HepG2 (cell line): Measurements from ENCODE around the gene AKR1C2. TPM values are rescaled to one million over a fixed set of nuclear protein-coding genes. Genes with fewer than 3 reads are reported as not detected.

Experiments used
- ATF4 ChIP-seq, 2 experiments: fragments of 450-650 bp in 1 of 2; sonication (generic) in 1 of 2; formaldehyde crosslinking; IDR thresholded peaks; 2 replicates each; pipeline versions ENCODE4 v1.5.0 to v1.8.0; 2020 to 2022; ENCODE audit warnings: mild to moderate bottlenecking in 1 of 2, missing genetic modification reagents in 1 of 2
- BRD4 ChIP-seq: sonication (generic); formaldehyde crosslinking; IDR thresholded peaks from 2 replicates; pipeline ENCODE4 v1.4.0; 2020; ENCODE audit warnings: missing genetic modification reagents
- FOSL2 ChIP-seq: sonication (generic); formaldehyde crosslinking; IDR thresholded peaks from 2 replicates; pipeline ENCODE4 v1.4.0; 2020; ENCODE audit warnings: missing genetic modification reagents
- GATAD1 ChIP-seq: IDR thresholded peaks from 2 replicates; pipeline ENCODE4 v1.6.1; 2016; ENCODE audit warnings: missing genetic modification reagents, missing compliant biosample characterization
- GLI4 ChIP-seq: sonication (generic); formaldehyde crosslinking; IDR thresholded peaks from 2 replicates; pipeline ENCODE4 v1.5.1; 2020; ENCODE audit warnings: missing genetic modification reagents, mild to moderate bottlenecking, moderate library complexity, borderline replicate concordance
- HIVEP1 ChIP-seq: sonication (generic); formaldehyde crosslinking; IDR thresholded peaks from 2 replicates; pipeline ENCODE4 v1.4.0; 2020; ENCODE audit warnings: mild to moderate bottlenecking, missing genetic modification reagents
- KDM2A ChIP-seq: sonication (generic); formaldehyde crosslinking; IDR thresholded peaks from 2 replicates; pipeline ENCODE4 v1.4.0; 2020; ENCODE audit warnings: low read depth, missing genetic modification reagents, borderline replicate concordance
- MXD3 ChIP-seq: IDR thresholded peaks from 2 replicates; pipeline ENCODE4 v1.6.1; 2016; ENCODE audit warnings: mild to moderate bottlenecking, missing biosample characterization, missing genetic modification reagents
- NCOA2 ChIP-seq: sonication (generic); formaldehyde crosslinking; IDR thresholded peaks from 2 replicates; pipeline ENCODE4 v1.8.0; 2022; ENCODE audit warnings: inconsistent platforms
- POGZ ChIP-seq: sonication (generic); formaldehyde crosslinking; IDR thresholded peaks from 2 replicates; pipeline ENCODE4 v1.4.0; 2020; ENCODE audit warnings: mild to moderate bottlenecking, missing genetic modification reagents
- RERE ChIP-seq: IDR thresholded peaks from 2 replicates; pipeline ENCODE4 v1.6.1; 2016; ENCODE audit warnings: low read depth, missing genetic modification reagents, missing compliant biosample characterization
- TGIF2 ChIP-seq: IDR thresholded peaks from 2 replicates; pipeline ENCODE4 v1.6.1; 2016; ENCODE audit warnings: control low read depth, missing compliant biosample characterization
- XBP1 ChIP-seq: sonication (generic); formaldehyde crosslinking; IDR thresholded peaks from 2 replicates; pipeline ENCODE4 v1.5.0; 2020; ENCODE audit warnings: missing genetic modification reagents
- ZFP36L2 ChIP-seq: sonication (generic); formaldehyde crosslinking; IDR thresholded peaks from 2 replicates; pipeline ENCODE4 v1.4.0; 2020; ENCODE audit warnings: missing genetic modification reagents
- ZFP90 ChIP-seq: sonication (generic); formaldehyde crosslinking; IDR thresholded peaks from 2 replicates; pipeline ENCODE4 v1.8.0; 2022; ENCODE audit warnings: missing genetic modification reagents, mild to moderate bottlenecking, inconsistent platforms, borderline replicate concordance
- ZMYM2 ChIP-seq: sonication (generic); formaldehyde crosslinking; IDR thresholded peaks from 2 replicates; pipeline ENCODE4 v1.8.0; 2022; ENCODE audit warnings: mild to moderate bottlenecking, missing genetic modification reagents
- ZNF12 ChIP-seq: sonication (generic); formaldehyde crosslinking; IDR thresholded peaks from 2 replicates; pipeline ENCODE4 v1.5.0; 2020; ENCODE audit warnings: missing genetic modification reagents
- ZNF552 ChIP-seq: sonication (generic); formaldehyde crosslinking; IDR thresholded peaks from 2 replicates; pipeline ENCODE4 v1.9.0; 2022; ENCODE audit warnings: missing genetic modification reagents, mild to moderate bottlenecking, borderline replicate concordance
- polyA plus RNA-seq, 8 experiments: library from polyadenylated mRNA; depleted of rRNA in 3 of 8; stranded (reverse) in 7 of 8; unstranded in 1 of 8; fragments of >200 nt; fragmentation: Illumina TruSeq in 4 of 8; extraction: Trizol in 4 of 8; gene quantifications; 2 replicates each; pipeline versions ENCODE4 v1.2.1 to v1.2.3, GENCODE V29; 2011 to 2016; ENCODE audit warnings: low read depth in 4 of 8, missing spikeins in 1 of 8, mixed read lengths in 1 of 8; ENCODE audit not compliant: insufficient read depth in 1 of 8
- total RNA-seq, 5 experiments: library from RNA; depleted of rRNA; stranded (reverse); fragments of >200 nt; fragmentation: Illumina TruSeq; extraction: Trizol; gene quantifications; 2 replicates each; pipeline ENCODE4 v1.2.3, GENCODE V29; 2016; ENCODE audit warnings: low read depth in 1 of 5
- TF ChIP-seq, protein P1 (sequence below): sonication (generic); formaldehyde crosslinking; IDR thresholded peaks from 2 replicates; pipeline ENCODE4 v1.4.0; 2020; ENCODE audit warnings: missing genetic modification reagents, low read depth, mild to moderate bottlenecking, borderline replicate concordance
- TF ChIP-seq, protein P2 (sequence below): sonication (generic); formaldehyde crosslinking; IDR thresholded peaks from 2 replicates; pipeline ENCODE4 v1.4.0; 2020; ENCODE audit warnings: missing genetic modification reagents

Gene AKR1C2
- total and polyA plus RNA-seq, 2 of the 13 experiments (the other 11 are each of a cell fraction or from before 2014, with no cell fraction given) = 140 to 900 TPM

DNA sequence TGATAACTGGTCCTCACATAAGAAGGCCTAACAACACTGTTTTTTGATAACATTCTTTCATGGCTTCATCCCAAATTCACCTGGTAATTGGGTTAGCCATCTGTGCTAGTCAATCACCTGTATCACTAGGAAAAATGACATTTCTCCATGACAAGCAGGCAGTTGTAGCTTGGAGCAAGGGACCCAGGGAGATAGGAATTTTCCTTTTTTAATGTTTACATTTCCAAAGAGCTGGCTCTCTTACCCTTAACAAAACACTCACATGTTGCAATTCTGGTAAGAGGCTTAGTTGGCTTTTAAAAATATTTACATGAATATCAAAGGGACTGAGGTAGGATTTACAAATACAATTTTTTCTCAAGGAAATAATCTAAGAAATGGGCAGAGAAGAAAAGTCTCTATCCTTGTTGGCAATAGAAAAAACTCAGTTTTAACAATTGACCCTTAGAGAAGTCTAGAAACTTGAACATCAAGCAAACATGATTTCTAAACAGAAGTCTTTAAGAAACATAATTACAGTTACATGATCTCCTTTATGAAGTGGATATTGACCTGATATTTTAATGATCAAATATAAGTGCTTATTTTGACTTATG, 56.5 kb downstream of the AKR1C2 start (continued):
- TF ChIP-seq, protein P1, sequence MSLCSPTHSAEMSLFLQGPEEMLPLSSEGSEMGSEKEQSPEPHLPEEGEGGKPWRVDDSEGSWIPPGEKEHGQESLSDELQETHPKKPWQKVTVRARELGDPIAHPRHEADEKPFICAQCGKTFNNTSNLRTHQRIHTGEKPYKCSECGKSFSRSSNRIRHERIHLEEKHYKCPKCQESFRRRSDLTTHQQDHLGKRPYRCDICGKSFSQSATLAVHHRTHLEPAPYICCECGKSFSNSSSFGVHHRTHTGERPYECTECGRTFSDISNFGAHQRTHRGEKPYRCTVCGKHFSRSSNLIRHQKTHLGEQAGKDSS (CRISPR knock-in tag) = no peak
- no peak for TF ChIP-seq HIVEP1 (CRISPR knock-in tag)
- TF ChIP-seq BRD4 (CRISPR knock-in tag) = no peak
- peak; percentile 26; the same call in 1 of the 2 replicates for TF ChIP-seq POGZ (CRISPR knock-in tag)
- TF ChIP-seq, protein P2, sequence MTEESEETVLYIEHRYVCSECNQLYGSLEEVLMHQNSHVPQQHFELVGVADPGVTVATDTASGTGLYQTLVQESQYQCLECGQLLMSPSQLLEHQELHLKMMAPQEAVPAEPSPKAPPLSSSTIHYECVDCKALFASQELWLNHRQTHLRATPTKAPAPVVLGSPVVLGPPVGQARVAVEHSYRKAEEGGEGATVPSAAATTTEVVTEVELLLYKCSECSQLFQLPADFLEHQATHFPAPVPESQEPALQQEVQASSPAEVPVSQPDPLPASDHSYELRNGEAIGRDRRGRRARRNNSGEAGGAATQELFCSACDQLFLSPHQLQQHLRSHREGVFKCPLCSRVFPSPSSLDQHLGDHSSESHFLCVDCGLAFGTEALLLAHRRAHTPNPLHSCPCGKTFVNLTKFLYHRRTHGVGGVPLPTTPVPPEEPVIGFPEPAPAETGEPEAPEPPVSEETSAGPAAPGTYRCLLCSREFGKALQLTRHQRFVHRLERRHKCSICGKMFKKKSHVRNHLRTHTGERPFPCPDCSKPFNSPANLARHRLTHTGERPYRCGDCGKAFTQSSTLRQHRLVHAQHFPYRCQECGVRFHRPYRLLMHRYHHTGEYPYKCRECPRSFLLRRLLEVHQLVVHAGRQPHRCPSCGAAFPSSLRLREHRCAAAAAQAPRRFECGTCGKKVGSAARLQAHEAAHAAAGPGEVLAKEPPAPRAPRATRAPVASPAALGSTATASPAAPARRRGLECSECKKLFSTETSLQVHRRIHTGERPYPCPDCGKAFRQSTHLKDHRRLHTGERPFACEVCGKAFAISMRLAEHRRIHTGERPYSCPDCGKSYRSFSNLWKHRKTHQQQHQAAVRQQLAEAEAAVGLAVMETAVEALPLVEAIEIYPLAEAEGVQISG (CRISPR knock-in tag) = no peak
- TF ChIP-seq ZFP36L2 = no peak
- TF ChIP-seq TGIF2 (CRISPR knock-in tag) = peak; percentile 81
- TF ChIP-seq KDM2A (CRISPR knock-in tag) = no peak
- TF ChIP-seq ZNF552 = no peak
- TF ChIP-seq GATAD1 (CRISPR knock-in tag) = 0 out of 2 replicates have a peak, but pooled peaks have one; percentile 22
- TF ChIP-seq ZFP90 (CRISPR knock-in tag) = 0 out of 2 replicates have a peak, but pooled peaks have one; percentile 13
- peak in 1 of 2 experiments; percentile 58; a peak in 1 of 4 replicates for TF ChIP-seq ATF4 (CRISPR knock-in tag; IDR thresholded peaks at IDR 0.05)
- no peak for TF ChIP-seq MXD3 (CRISPR knock-in tag)
- TF ChIP-seq NCOA2 (CRISPR knock-in tag) = peak; percentile 95
- TF ChIP-seq RERE (CRISPR knock-in tag) = no peak
- peak; percentile 68 for TF ChIP-seq FOSL2
- TF ChIP-seq GLI4 = no peak
- 0 out of 2 replicates have a peak, but pooled peaks have one; percentile 25 for TF ChIP-seq ZNF12 (CRISPR knock-in tag)
- TF ChIP-seq XBP1 = no peak
- TF ChIP-seq ZMYM2 (CRISPR knock-in tag) = no peak
